ENCODE results near the gene KIAA1671.
A peak's percentile ranks its signal among the peaks of the same experiment; 100 is the strongest.

Gene KIAA1671

DNA sequence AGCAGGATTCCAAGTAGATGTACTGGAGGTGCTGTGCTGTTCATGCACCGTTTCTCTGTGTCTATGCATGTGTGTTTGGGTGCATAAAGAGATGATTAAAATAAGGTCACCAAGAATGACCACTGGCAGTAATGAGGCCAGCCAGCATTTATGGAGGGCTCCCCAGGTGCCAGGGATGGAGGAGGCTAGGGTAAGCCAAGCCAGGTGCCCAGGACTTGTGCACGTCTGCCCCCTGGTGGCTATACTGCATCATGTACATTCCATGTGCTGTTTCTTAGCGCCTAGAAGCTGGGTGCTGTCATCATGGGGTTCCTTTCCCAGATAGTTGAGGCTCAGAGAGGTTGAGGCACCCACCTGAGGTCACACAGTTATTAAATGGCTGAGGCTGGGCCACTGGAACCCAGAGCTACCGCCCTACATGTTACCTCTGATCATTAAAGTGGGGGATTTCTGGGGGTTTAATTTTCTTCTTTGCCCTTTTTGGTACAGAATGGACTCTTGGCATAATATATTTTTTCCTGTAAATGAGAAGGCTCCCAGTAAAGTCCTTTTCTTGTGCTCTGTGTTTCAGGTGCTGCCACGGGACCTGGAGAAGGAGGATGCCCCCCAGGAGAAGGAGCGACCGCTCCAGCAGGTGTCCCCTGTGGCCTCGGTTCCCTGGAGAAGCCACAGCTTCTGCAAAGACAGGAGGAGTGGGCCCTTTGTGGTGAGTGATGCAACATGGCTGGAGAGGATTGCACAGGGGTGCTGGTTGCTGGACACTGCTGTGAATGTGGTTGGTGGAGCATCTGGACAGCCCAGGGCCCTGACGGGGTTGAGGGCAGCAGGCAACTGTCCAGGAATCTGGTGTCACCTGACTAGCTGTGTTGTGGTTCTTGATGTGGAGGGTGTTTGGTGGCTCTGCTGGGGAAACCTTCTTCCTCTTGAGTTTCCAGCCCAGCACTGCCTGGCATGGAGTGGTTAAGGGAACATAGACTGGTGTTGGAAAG lies 96.4 kb downstream of the KIAA1671 start:
- DNase-seq = peak; percentile 82

- DNase-seq = no peak
Observed at GRCh38 chr22:25049770-25050169, 97.3 kb downstream of the KIAA1671 start.

- no peak for DNase-seq
Observed at GRCh38 chr22:25050566-25050965, 98.0 kb downstream of the KIAA1671 start.

DNA sequence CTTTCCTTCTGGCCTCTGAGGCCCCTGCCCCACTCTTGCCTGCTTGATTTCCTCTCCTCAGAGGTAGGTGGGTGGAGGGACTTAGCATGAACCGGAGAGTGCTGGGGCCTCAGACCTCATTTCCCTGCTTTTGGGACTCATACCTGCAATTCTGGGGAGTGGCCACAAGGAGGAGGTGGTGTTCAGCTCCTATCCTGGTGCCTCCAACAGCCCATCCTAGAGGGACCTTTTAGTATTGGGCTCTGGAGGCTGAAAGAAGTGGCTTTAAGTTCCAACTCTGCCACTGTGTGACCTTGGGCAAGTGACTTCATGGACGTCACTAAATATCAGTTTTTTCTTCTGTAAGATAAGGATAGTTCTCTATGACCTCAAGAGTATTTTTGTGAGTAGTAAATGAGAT lies 98.6 kb downstream of the KIAA1671 start:
- no peak for DNase-seq

DNA sequence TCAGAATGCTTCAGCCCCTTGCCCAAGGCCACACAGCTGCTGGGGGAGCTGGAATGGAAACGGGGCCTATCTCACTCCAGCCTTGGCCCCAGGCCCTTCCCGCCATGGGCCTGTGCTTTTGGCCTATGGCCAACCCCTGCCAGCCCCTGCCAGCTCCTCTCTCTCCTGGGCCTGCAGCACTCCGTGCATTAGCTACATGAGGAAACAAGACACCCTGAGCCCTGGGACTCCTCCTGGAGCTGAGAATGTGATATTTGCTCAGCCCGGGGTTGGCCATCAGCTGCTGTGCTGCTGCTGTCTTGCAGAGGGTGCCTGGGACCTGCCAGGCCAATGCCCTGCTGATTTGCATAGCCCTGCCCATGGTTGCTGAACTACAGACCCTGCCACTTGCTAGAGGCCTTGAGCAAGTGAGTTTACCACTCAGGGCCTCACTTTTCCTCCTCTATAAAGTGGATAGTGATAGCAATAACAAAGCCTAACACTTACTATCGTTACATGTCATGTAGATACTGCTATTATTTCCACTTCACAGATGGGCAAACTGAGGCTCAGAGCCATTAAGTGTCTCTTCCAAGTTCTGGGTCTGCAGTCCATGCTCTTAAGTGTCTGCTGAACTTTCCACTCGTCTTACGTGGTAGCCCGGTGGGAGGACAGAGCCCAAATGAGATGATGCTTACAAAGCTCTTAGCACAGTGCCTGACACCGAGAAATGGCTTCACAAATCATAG lies 99.6 kb downstream of the KIAA1671 start:
- DNase-seq = no peak

GRCh38 chr22:25053153-25053805 lies 100.8 kb downstream of the KIAA1671 start:
- no peak for DNase-seq

DNA sequence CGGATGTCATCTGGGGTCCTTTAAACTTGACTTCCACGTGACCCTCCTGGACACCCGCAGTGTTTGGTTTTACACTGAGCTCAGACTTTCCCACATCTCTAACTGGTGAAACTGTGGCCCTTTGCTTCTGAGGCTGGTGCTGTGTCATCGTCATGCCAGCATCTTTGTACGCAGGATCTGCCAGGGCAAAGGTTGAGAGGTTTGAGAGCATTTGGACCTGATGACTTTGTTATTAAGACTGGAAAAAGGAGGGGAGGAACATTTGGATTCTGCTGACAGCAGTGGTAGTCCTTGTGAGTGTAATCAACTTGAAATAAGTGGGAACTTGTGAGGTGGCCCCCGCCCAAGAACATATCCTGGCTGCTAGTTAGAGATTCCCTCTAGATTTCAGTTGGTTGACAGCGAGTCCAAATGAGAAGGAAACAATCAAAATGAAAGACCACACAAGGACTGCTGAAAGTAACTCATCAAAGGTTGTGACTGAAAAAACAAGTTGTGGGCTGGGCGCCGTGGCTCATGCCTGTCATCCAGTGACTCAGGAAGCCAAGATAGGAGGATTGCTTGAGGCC lies 102.5 kb downstream of the KIAA1671 start:
- peak; percentile 83 for DNase-seq

GRCh38 chr22:25057013-25057881 lies 104.7 kb downstream of the KIAA1671 start:
- DNase-seq = peak; percentile 88

GRCh38 chr22:25059438-25059837 lies 106.9 kb downstream of the KIAA1671 start:
- no peak for DNase-seq

DNA sequence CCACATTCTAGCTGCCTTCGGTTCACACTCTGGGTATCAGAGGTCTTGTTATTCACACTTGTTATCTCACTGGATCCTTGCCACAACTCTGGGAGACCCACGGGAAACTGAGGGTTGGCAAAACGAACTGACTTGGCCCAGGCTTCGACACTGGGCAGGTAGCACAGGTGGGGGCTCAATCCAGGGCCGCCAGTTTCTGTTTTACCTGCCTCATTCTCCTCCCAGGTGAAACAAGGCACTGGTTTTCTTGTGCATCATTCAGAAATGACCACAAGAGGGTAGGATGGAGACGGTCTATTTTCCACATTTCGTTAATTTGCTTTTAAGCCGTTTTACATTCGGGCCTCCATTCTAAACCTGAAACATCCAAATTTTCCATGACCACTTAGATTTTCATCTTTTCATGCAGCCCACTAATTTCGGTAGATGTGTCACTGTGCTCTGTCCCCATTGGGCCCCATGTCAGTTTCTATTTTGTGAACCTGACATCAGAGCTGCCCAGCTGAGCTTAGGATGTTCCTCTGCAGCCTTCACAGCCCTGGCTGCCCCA lies 108.1 kb downstream of the KIAA1671 start:
- DNase-seq = peak; percentile 70

DNA sequence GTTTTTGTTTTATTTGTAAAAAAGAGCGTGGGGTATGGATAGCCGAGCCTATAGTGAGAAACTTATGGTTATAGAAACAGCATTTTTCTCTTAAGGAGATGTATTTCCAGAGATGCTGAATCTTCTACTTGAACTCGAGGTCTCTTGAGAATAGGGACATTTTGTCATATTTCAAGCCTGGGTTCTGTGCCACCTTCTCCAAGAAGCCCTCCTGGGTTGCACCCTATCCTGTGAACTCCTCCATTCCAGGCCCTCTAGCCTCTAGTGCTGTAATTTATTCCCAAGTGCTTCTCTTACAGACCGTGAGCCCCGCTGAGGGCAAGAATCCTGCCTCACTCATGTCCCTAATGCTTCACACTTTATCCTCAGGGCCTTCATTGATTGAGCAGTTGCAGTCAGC lies 108.6 kb downstream of the KIAA1671 start:
- DNase-seq = no peak

- no peak for DNase-seq
Observed at GRCh38 chr22:25061605-25062376, 109.3 kb downstream of the KIAA1671 start.

- DNase-seq = peak; percentile 58
Observed at GRCh38 chr22:25062386-25063085, 110.0 kb downstream of the KIAA1671 start.

DNA sequence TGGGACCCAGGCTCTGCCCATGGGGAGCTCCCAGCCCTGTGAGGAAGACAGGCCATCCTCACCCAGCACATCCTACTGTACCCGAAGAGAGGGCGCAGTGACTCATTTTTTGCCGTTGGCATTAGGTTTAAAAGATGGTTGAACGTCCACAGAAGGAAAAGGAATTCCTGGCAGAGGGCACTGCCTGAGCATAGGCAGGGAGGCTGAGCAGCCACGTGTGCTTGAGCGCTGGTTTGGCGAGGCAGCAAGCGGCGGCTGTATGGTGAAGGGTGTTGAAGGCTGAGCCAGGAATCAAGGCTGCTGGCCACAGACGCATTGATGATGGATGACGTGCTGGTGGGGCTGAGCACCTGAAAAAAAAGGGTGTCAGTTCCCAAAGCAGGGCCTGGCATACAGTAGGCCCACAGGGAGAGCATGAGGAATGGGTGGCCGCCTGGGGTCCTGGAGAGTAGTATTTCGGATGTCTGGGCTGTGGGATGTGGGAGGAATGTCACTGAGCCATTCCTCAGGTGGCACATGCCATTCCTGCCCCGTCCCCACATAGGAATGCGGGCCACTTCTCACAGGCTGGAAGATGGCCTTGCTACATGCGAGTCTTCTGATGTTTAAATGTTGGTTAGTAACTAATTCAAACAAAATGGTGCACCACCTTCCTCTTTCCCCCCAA lies 112.5 kb downstream of the KIAA1671 start:
- DNase-seq = no peak

- no peak for DNase-seq
Observed at GRCh38 chr22:25066861-25067435, 114.4 kb downstream of the KIAA1671 start.

- peak; percentile 75 for DNase-seq
Observed at GRCh38 chr22:25067851-25068421, 115.4 kb downstream of the KIAA1671 start.

DNA sequence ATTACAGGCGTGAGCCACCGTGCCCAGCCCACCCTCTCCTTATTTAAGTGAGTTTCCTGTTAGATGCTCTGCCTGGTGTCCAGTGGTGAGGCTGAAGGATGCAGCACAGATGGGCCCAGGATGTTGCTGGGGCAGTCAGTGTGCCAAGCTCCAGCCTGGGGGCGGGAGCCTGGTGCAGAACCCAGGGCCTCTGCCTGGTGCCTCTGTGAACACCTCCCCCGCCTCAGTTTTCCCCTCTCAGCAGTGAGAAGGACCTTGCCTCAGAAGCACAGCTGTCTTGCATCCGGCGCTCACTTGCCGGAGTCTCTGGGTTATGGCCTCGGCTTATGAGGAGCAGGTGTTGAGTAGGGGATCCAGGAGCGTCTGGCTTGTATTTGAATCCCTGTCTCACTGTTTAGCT lies 116.2 kb downstream of the KIAA1671 start:
- DNase-seq = peak; percentile 62

GRCh38 chr22:25069426-25069757 lies 116.9 kb downstream of the KIAA1671 start:
- no peak for DNase-seq
